Endothelial cell of umbilical vein (primary cell): Measurements from ENCODE around the gene SOX15. TPM values are rescaled to one million over a fixed set of nuclear protein-coding genes. Genes with fewer than 3 reads are reported as not detected.

Source experiments
- BruUV-seq: library from RNA; stranded (reverse); fragments of 400-500 nt; replicated peaks from 2 replicates; lab custom pipeline; 2021; lab: Mats Ljungman, UMichigan
- CTCF ChIA-PET: fragments of 300-600, 350-600 bp; sonication (Branson Sonifier 250); formaldehyde crosslinking; loops from one replicate; lab custom pipeline; 2021; ENCODE audit warnings: antibody characterized with exemption, inconsistent platforms; lab: Charles Lee
- POLR2A ChIA-PET: fragments of 300-600, 350-600 bp; sonication (Branson Sonifier 250); formaldehyde crosslinking; loops from one replicate; lab custom pipeline; 2021; ENCODE audit warnings: antibody characterized with exemption, inconsistent platforms; lab: Charles Lee
- DNase-seq: peaks from one replicate; pipeline ENCODE4 v3.0.0-alpha.2; 2011; ENCODE audit warnings: low read depth, low spot score
- FAIRE-seq: peaks from 2 replicates; lab custom pipeline; 2011; peaks lifted over from hg19 to GRCh38; lab: Jason Lieb, UNC
- H2AFZ ChIP-seq: 2 replicates; pipeline ENCODE4 v1.6.0; 2012; ENCODE audit warnings: low read depth, low read length, control low read depth, inconsistent platforms
- H3K27ac ChIP-seq: 2 replicates; pipeline ENCODE4 v1.5.1; 2011; ENCODE audit warnings: low read depth, mild to moderate bottlenecking, control low read depth, low read length, moderate library complexity; ENCODE audit not compliant: insufficient read depth
- H3K27me3 ChIP-seq, 2 experiments: 2 replicates each; pipeline versions ENCODE4 v1.6.0 to v1.6.1; 2011; ENCODE audit warnings: low read length in 2 of 2, mixed read lengths in 1 of 2; ENCODE audit not compliant: control insufficient read depth in 2 of 2, insufficient read depth in 2 of 2
- H3K36me3 ChIP-seq, 2 experiments: 2 replicates in 1 of 2; 3 replicates in 1 of 2; pipeline ENCODE4 v1.5.1; 2011; ENCODE audit warnings: low read length in 2 of 2, mild to moderate bottlenecking in 1 of 2, moderate library complexity in 1 of 2; ENCODE audit not compliant: control insufficient read depth in 2 of 2, insufficient read depth in 2 of 2; ENCODE audit errors: extremely low read depth in 1 of 2
- H3K4me1 ChIP-seq: 3 replicates; pipeline ENCODE4 v1.5.1; 2011; ENCODE audit warnings: mild to moderate bottlenecking, low read length; ENCODE audit not compliant: control insufficient read depth, insufficient read depth; ENCODE audit errors: extremely low read depth
- H3K4me2 ChIP-seq: 2 replicates; pipeline ENCODE4 v1.6.1; 2011; ENCODE audit warnings: low read length, control low read depth, mixed read lengths; ENCODE audit not compliant: insufficient read depth
- H3K4me3 ChIP-seq, 3 experiments: fragments of 200-600 bp in 1 of 3; sonication (generic), shearing (Covaris generic) in 1 of 3; replicated peaks in 1 of 3; 2 replicates each; pipeline ENCODE4 v1.5.1; 2011 to 2016; ENCODE audit warnings: control low read depth in 3 of 3, low read length in 3 of 3, mild to moderate bottlenecking in 2 of 3, inconsistent platforms in 1 of 3, low read depth in 1 of 3, moderate library complexity in 1 of 3; ENCODE audit not compliant: insufficient read depth in 1 of 3
- H3K79me2 ChIP-seq: 2 replicates; pipeline ENCODE4 v1.6.0; 2012; ENCODE audit warnings: low read length, inconsistent platforms; ENCODE audit not compliant: control insufficient read depth, insufficient read depth
- H3K9ac ChIP-seq: replicated peaks from 2 replicates; pipeline ENCODE3; 2011; ENCODE audit warnings: low read length, control low read depth; ENCODE audit not compliant: insufficient read depth; ENCODE audit errors: extremely low read depth
- H3K9me1 ChIP-seq: replicated peaks from 3 replicates; pipeline ENCODE4 v1.6.0; 2011; ENCODE audit warnings: mild to moderate bottlenecking, low read length; ENCODE audit not compliant: control insufficient read depth, insufficient read depth; ENCODE audit errors: extremely low read depth
- H3K9me3 ChIP-seq: replicated peaks from 2 replicates; pipeline ENCODE4 v1.5.1; 2012; ENCODE audit warnings: low read length, inconsistent platforms; ENCODE audit not compliant: control insufficient read depth, insufficient read depth
- H4K20me1 ChIP-seq: replicated peaks from 2 replicates; pipeline ENCODE3; 2011; ENCODE audit warnings: mild to moderate bottlenecking, low read length; ENCODE audit not compliant: control insufficient read depth, insufficient read depth; ENCODE audit errors: extremely low read depth
- CTCF ChIP-seq, 2 donors: IDR thresholded peaks; 1 replicate in 1 of 2; 2 replicates in 1 of 2; pipeline ENCODE4 v1.5.1; 2011; ENCODE audit warnings: low read length in 2 of 2, mild to moderate bottlenecking in 2 of 2, moderate library complexity in 2 of 2, control low read depth in 1 of 2, inconsistent platforms in 1 of 2, low read depth in 1 of 2; ENCODE audit not compliant: insufficient read depth in 1 of 2; ENCODE audit errors: extremely low read depth in 1 of 2
- EZH2 ChIP-seq: IDR thresholded peaks from 2 replicates; pipeline ENCODE4 v1.6.1; 2012; ENCODE audit warnings: borderline replicate concordance, low read depth, mild to moderate bottlenecking, moderate library complexity, low read length, inconsistent platforms; ENCODE audit not compliant: severe bottlenecking
- FOS ChIP-seq: IDR thresholded peaks from 2 replicates; pipeline ENCODE4 v1.6.1; 2011; ENCODE audit warnings: mild to moderate bottlenecking, low read length, moderate library complexity, borderline replicate concordance; ENCODE audit not compliant: insufficient read depth
- GATA2 ChIP-seq: IDR thresholded peaks from 2 replicates; pipeline ENCODE4 v1.7.0; 2011; ENCODE audit warnings: low read depth, mild to moderate bottlenecking, moderate library complexity, mixed read lengths, low read length; ENCODE audit not compliant: insufficient read length, insufficient read depth
- JUN ChIP-seq: IDR thresholded peaks from 2 replicates; pipeline ENCODE4 v1.6.1; 2011; ENCODE audit warnings: borderline replicate concordance, low read depth; ENCODE audit not compliant: insufficient read length, insufficient read depth
- MAX ChIP-seq: IDR thresholded peaks from 2 replicates; pipeline ENCODE4 v1.6.1; 2011; ENCODE audit not compliant: insufficient read depth, insufficient read length
- MYC ChIP-seq: IDR thresholded peaks from one replicate; pipeline ENCODE4 v1.6.1; 2011; ENCODE audit warnings: mild to moderate bottlenecking, low read depth, low read length
- POLR2A ChIP-seq: IDR thresholded peaks from 2 replicates; pipeline ENCODE4 v1.6.1; 2012; ENCODE audit warnings: low read depth, mild to moderate bottlenecking, control low read depth, low read length
- POLR2AphosphoS5 ChIP-seq: IDR thresholded peaks from 2 replicates; pipeline ENCODE4 v1.6.1; 2012; ENCODE audit warnings: low read depth, mild to moderate bottlenecking, control low read depth, low read length, moderate library complexity; ENCODE audit not compliant: insufficient read depth
- dilution Hi-C: fragments of 300-500 bp; cut with MboI; formaldehyde crosslinking; loops from one replicate; pipeline ENCODE4 v1.15.0; 2019; ENCODE audit warnings: low sequenced_read_pairs; ENCODE audit not compliant: extremely low pct_ligation_motif_present
- intact Hi-C: fragments of 100-400 bp; cut with micrococcal nuclease; formaldehyde crosslinking; loops from one replicate; pipeline ENCODE4 v1.10.0; 2022
- polyA plus RNA-seq, 4 experiments: library from polyadenylated mRNA; depleted of rRNA in 3 of 4; stranded (reverse) in 3 of 4; unstranded in 1 of 4; fragments of >200 nt; gene quantifications; 2 replicates each; pipeline versions ENCODE4 v1.2.1 to v1.2.3, GENCODE V29; 2011 to 2012; ENCODE audit warnings: missing spikeins in 1 of 4
- total RNA-seq: library from RNA; stranded (reverse); gene quantifications from 2 replicates; pipeline ENCODE4 v1.2.3, GENCODE V29; 2021

The SOX15 gene
- total and polyA plus RNA-seq, 2 donors (not counting 3 experiments of a cell fraction or from before 2014, with no cell fraction given) = 0.26 to 0.46 TPM

- FAIRE-seq (no peak), DNase-seq (no peak)
- no peaks in the 10 kb centered on the region for H3K9me1 ChIP-seq
- no peak overlapping the region for H3K9ac ChIP-seq
- H3K27me3 ChIP-seq = no peaks in the 10 kb centered on the region
- TF ChIP-seq FOS = no peak
- H3K4me1 ChIP-seq = no peaks in the 10 kb centered on the region
- H3K27ac ChIP-seq = no peak overlapping the region
- H3K4me2 ChIP-seq = no peak overlapping the region
- no TSS peak for BruUV-seq
- dilution Hi-C loops = no loop called here
- intact Hi-C loops = no loop called here
- H3K4me3 ChIP-seq = no peak overlapping the region
- CTCF ChIA-PET = no interaction called here
- H3K36me3 ChIP-seq = no peaks in the 10 kb centered on the region
- no peaks in the 10 kb centered on the region for H3K9me3 ChIP-seq
- H3K79me2 ChIP-seq = no peaks in the 10 kb centered on the region
- H2AFZ ChIP-seq = no peak overlapping the region
- POLR2A ChIA-PET = no interaction called here
- no peaks in the 10 kb centered on the region for H4K20me1 ChIP-seq
These were observed 30.9 kb upstream of the SOX15 start for GRCh38 chr17:7620835-7621234.

- Histone ChIP-seq H3K79me2 (peaks cover 7% of the 10 kb centered on the region), H3K36me3 (no peaks in the 10 kb centered on the region), H3K27ac (no peak overlapping the region), H4K20me1 (peaks cover 1% of the 10 kb centered on the region), H3K4me1 (peaks cover 5% of the 10 kb centered on the region), H3K4me3 (no peak overlapping the region), H3K4me2 (no peak overlapping the region), H3K9ac (no peak overlapping the region), H2AFZ (no peak overlapping the region), H3K9me3 (no peaks in the 10 kb centered on the region), H3K9me1 (no peaks in the 10 kb centered on the region), H3K27me3 (no peaks in the 10 kb centered on the region)
- TF ChIP-seq CTCF (IDR thresholded peaks at IDR 0.05; ENCODE audit: extremely low read depth in 1 of 2, insufficient read depth in 1 of 2, low read depth in 1 of 2, low read length in 2 of 2) (no peak), JUN (no peak), FOS (no peak), POLR2AphosphoS5 (no peak), EZH2 (no peak), POLR2A (no peak), MYC (no peak), MAX (no peak), GATA2 (no peak)
- intact Hi-C loops (loop anchor here (10.0 kb wide), 1 partner anchor 226 kb away; no protein-coding TSS in a partner anchor), dilution Hi-C loops (no loop called here)
- POLR2A ChIA-PET = interaction anchor here (1.0 kb wide), 1 partner anchor 9 kb away, joined by 4 read pairs; the partner anchor contains the start of gene SAT2
- FAIRE-seq = no peak
- CTCF ChIA-PET = interaction anchor here (1.0 to 1.4 kb wide), 2 partner anchors 9 to 13 kb away, joined by 4 read pairs; partner anchors contain the start of gene SAT2
- BruUV-seq = no TSS peak
- no peak for DNase-seq
These were observed 28.7 kb upstream of the SOX15 start for GRCh38 chr17:7618608-7619007.
